ENCODE results near the gene PAX8.

Gene PAX8

GRCh38 chr2:113171334-113172075 is 107.2 kb downstream of the PAX8 start:
- Histone ChIP-seq H3K9me2 (replicated peaks; ENCODE audit: control insufficient read depth, low read length) (no peaks in the 10 kb centered on the region), H3K27ac (ENCODE audit: low read depth, low read length) (no peak overlapping the region), H3K4me1 (ENCODE audit: control insufficient read depth, low read length) (peaks cover 34% of the 10 kb centered on the region), H3K4me2 (ENCODE audit: low read length) (no peak overlapping the region), H3K27me3 (ENCODE audit: control insufficient read depth, low read length) (no peaks in the 10 kb centered on the region), H4K20me1 (ENCODE audit: control insufficient read depth, insufficient read depth, low read depth, low read length) (peaks cover 11% of the 10 kb centered on the region), H3K79me2 (ENCODE audit: control insufficient read depth, low read length) (peaks cover 33% of the 10 kb centered on the region), H3K36me3 (ENCODE audit: control insufficient read depth, low read length) (peaks cover 24% of the 10 kb centered on the region), H3K4me3 (ENCODE audit: low read length) (no peak overlapping the region), H3K9me3 (ENCODE audit: control insufficient read depth, insufficient read depth, low read length) (no peaks in the 10 kb centered on the region), H3F3A (ENCODE audit: control insufficient read depth, insufficient read depth) (peaks cover 11% of the 10 kb centered on the region)
- TF ChIP-seq CTCF (IDR thresholded peaks at IDR 0.05; ENCODE audit: low read depth, low read length, poor library complexity, severe bottlenecking), result no peak
- TF ChIP-seq EZH2phosphoT487 (IDR thresholded peaks at IDR 0.05; ENCODE audit: borderline replicate concordance, low read length), result no peak

- H3K4me1 ChIP-seq (ENCODE audit: control insufficient read depth, low read length), result peaks cover 21% of the 10 kb centered on the region
- H3K36me3 ChIP-seq (ENCODE audit: control insufficient read depth, low read length), result peaks cover 7% of the 10 kb centered on the region
- peaks cover 1% of the 10 kb centered on the region; the same call in 1 of the 2 replicates for H3F3A ChIP-seq (ENCODE audit: control insufficient read depth, insufficient read depth)
- H3K79me2 ChIP-seq (ENCODE audit: control insufficient read depth, low read length), result peaks cover 14% of the 10 kb centered on the region
- H4K20me1 ChIP-seq (ENCODE audit: control insufficient read depth, insufficient read depth, low read depth, low read length), result no peaks in the 10 kb centered on the region
- TF ChIP-seq CTCF (IDR thresholded peaks at IDR 0.05; ENCODE audit: low read depth, low read length, poor library complexity, severe bottlenecking) (no peak), EZH2phosphoT487 (IDR thresholded peaks at IDR 0.05; ENCODE audit: borderline replicate concordance, low read length) (no peak)
- H3K27me3 ChIP-seq (ENCODE audit: control insufficient read depth, low read length), result no peaks in the 10 kb centered on the region
- no peak overlapping the region for H3K4me2 ChIP-seq (ENCODE audit: low read length)
- no peak overlapping the region for H3K4me3 ChIP-seq (ENCODE audit: low read length)
- no peaks in the 10 kb centered on the region for H3K9me2 ChIP-seq (replicated peaks; ENCODE audit: control insufficient read depth, low read length)
- no peaks in the 10 kb centered on the region for H3K9me3 ChIP-seq (ENCODE audit: control insufficient read depth, insufficient read depth, low read length)
- no peak overlapping the region for H3K27ac ChIP-seq (ENCODE audit: low read depth, low read length)
These were observed 109.1 kb downstream of the PAX8 start for GRCh38 chr2:113169586-113169985.

- Histone ChIP-seq H3K4me3 (ENCODE audit: low read length) (no peak overlapping the region), H3K9me2 (replicated peaks; ENCODE audit: control insufficient read depth, low read length) (no peaks in the 10 kb centered on the region), H3K79me2 (ENCODE audit: control insufficient read depth, low read length) (peaks cover 9% of the 10 kb centered on the region), H3K4me2 (ENCODE audit: low read length) (no peak overlapping the region), H3K4me1 (ENCODE audit: control insufficient read depth, low read length) (peaks cover 21% of the 10 kb centered on the region), H3K36me3 (ENCODE audit: control insufficient read depth, low read length) (peaks cover 1% of the 10 kb centered on the region), H3F3A (ENCODE audit: control insufficient read depth, insufficient read depth) (no peaks in the 10 kb centered on the region), H3K9me3 (ENCODE audit: control insufficient read depth, insufficient read depth, low read length) (no peaks in the 10 kb centered on the region), H4K20me1 (ENCODE audit: control insufficient read depth, insufficient read depth, low read depth, low read length) (no peaks in the 10 kb centered on the region), H3K27ac (ENCODE audit: low read depth, low read length) (no peak overlapping the region), H3K27me3 (ENCODE audit: control insufficient read depth, low read length) (no peaks in the 10 kb centered on the region)
- TF ChIP-seq CTCF (IDR thresholded peaks at IDR 0.05; ENCODE audit: low read depth, low read length, poor library complexity, severe bottlenecking) (no peak), EZH2phosphoT487 (IDR thresholded peaks at IDR 0.05; ENCODE audit: borderline replicate concordance, low read length) (no peak)
These were observed 109.7 kb downstream of the PAX8 start for GRCh38 chr2:113169002-113169530.
